GM21390 (cell line): Measurements from ENCODE around the gene PTPRO.

ENCODE experiments used
- ATAC-seq: cut with Tn5 transposase; IDR thresholded peaks from one replicate; pipeline ENCODE4 v1.9.1; 2021; ENCODE audit not compliant: unreplicated experiment

The PTPRO gene

GRCh38 chr12:15634010-15634683 lies 311.8 kb downstream of the PTPRO start:
- ATAC-seq: no peak

- no peak for ATAC-seq
Observed at GRCh38 chr12:15636060-15636890, 314.0 kb downstream of the PTPRO start.

GRCh38 chr12:15638231-15638630 lies 315.9 kb downstream of the PTPRO start:
- ATAC-seq: no peak

GRCh38 chr12:15644700-15645099 lies 322.4 kb downstream of the PTPRO start:
- no peak for ATAC-seq

- ATAC-seq: no peak
Observed at GRCh38 chr12:15646581-15646980, 324.3 kb downstream of the PTPRO start.
